Lower lobe of right lung (tissue), 2 donors: ENCODE data around the gene IL18RAP. TPM values are rescaled to one million over a fixed set of nuclear protein-coding genes. Genes with fewer than 3 reads are reported as not detected.

Source experiments
- ATAC-seq, 2 donors: fragments of 200-7000 bp; cut with Tn5 transposase; one replicate each; pipeline ENCODE4 v1.9.1; 2020 to 2022; ENCODE audit warnings: mild to moderate bottlenecking in 2 of 2, moderate library complexity in 2 of 2
- DNase-seq: peaks from one replicate; pipeline ENCODE4 v3.0.0-alpha.2; 2020
- H3K27ac ChIP-seq: fragments of 200-600 bp; one replicate; pipeline ENCODE4 v1.8.0; 2022
- H3K27me3 ChIP-seq: fragments of 200-600 bp; one replicate; pipeline ENCODE4 v1.8.0; 2022; ENCODE audit warnings: low read depth
- H3K36me3 ChIP-seq: fragments of 200-600 bp; one replicate; pipeline ENCODE4 v1.8.0; 2022; ENCODE audit warnings: mild to moderate bottlenecking
- H3K4me1 ChIP-seq: fragments of 200-600 bp; one replicate; pipeline ENCODE4 v1.8.0; 2022
- H3K4me3 ChIP-seq: fragments of 200-600 bp; one replicate; pipeline ENCODE4 v1.8.0; 2022; ENCODE audit warnings: mild to moderate bottlenecking
- H3K9me3 ChIP-seq: fragments of 200-600 bp; one replicate; pipeline ENCODE4 v1.8.0; 2022
- CTCF ChIP-seq: fragments of 200-600 bp; IDR thresholded peaks from one replicate; pipeline ENCODE4 v1.8.0; 2022; ENCODE audit warnings: antibody characterized with exemption, mild to moderate bottlenecking
- intact Hi-C: fragments of 100-400 bp; cut with DNase I; formaldehyde crosslinking; loops from one replicate; pipeline ENCODE4 v1.11.0; 2022
- total RNA-seq: library from RNA; stranded (reverse); fragmentation: NEBNext Ultra II Directional; extraction: Animal tissue kit (Norgen Biotek cat#: 25700); gene quantifications from one replicate; pipeline ENCODE4 v1.2.1, GENCODE V29; 2021
- donor health status: DM: no; HTN: yes; CAD: no; lungs with severe emphysema.

Gene IL18RAP
- total RNA-seq, 1 donor from 2014 or later = 6.8 TPM

GRCh38 chr2:102473020-102473419, 50.1 kb downstream of the IL18RAP start, which contains the start of gene SLC9A4:
Gene SLC9A4, plus strand, starts transcription at chr2:102473226. Its CDS starts 534 bp downstream, at chr2:102473760.
- Histone ChIP-seq H3K4me3 (no peak within 1 kb of the TSS), H3K27me3 (peaks cover 3% of the 10 kb centered on the region), H3K9me3 (peaks cover 8% of the 10 kb centered on the region), H3K36me3 (no peaks in the 10 kb centered on the region), H3K4me1 (no peaks in the 10 kb centered on the region), H3K27ac (no peak within 1 kb of the TSS)
- TF ChIP-seq CTCF = peak; percentile 78
- DNase-seq (peak; percentile 48), ATAC-seq (peak; percentile 68 to 70)
- intact Hi-C loops = no loop called here

- Histone ChIP-seq H3K36me3 (no peaks in the 10 kb centered on the region), H3K27ac (no peak overlapping the region), H3K4me3 (no peak overlapping the region), H3K9me3 (peaks cover 8% of the 10 kb centered on the region), H3K4me1 (no peaks in the 10 kb centered on the region), H3K27me3 (peaks cover 3% of the 10 kb centered on the region)
- peak in 1 of 2 donors; percentile 27 for ATAC-seq
- no peak for DNase-seq
- TF ChIP-seq CTCF = no peak
- intact Hi-C loops = no loop called here
Measured at GRCh38 chr2:102473631-102474030, 50.7 kb downstream of the IL18RAP start.

- no peaks in the 10 kb centered on the region for H3K4me1 ChIP-seq
- H3K27me3 ChIP-seq = peaks cover 3% of the 10 kb centered on the region
- H3K9me3 ChIP-seq = peaks cover 2% of the 10 kb centered on the region
- ATAC-seq (no peak), DNase-seq (no peak)
- intact Hi-C loops = no loop called here
- TF ChIP-seq CTCF = no peak
- H3K4me3 ChIP-seq = no peak overlapping the region
- H3K27ac ChIP-seq = no peak overlapping the region
- no peaks in the 10 kb centered on the region for H3K36me3 ChIP-seq
Measured at GRCh38 chr2:102474785-102475184, 51.8 kb downstream of the IL18RAP start.

- TF ChIP-seq CTCF = no peak
- DNase-seq (no peak), ATAC-seq (no peak)
- Histone ChIP-seq H3K4me3 (no peak overlapping the region), H3K27me3 (peaks cover 3% of the 10 kb centered on the region), H3K27ac (no peak overlapping the region), H3K36me3 (no peaks in the 10 kb centered on the region), H3K9me3 (no peaks in the 10 kb centered on the region), H3K4me1 (no peaks in the 10 kb centered on the region)
- intact Hi-C loops = no loop called here
Measured at GRCh38 chr2:102478686-102479470, 55.9 kb downstream of the IL18RAP start.

- intact Hi-C loops = no loop called here
- Histone ChIP-seq H3K27ac (no peak overlapping the region), H3K9me3 (no peaks in the 10 kb centered on the region), H3K4me3 (no peak overlapping the region), H3K27me3 (peaks cover 3% of the 10 kb centered on the region), H3K4me1 (no peaks in the 10 kb centered on the region), H3K36me3 (no peaks in the 10 kb centered on the region)
- ATAC-seq (no peak), DNase-seq (no peak)
- no peak for TF ChIP-seq CTCF
Measured at GRCh38 chr2:102480285-102481195, 57.6 kb downstream of the IL18RAP start.
